ENCODE measurements around the gene NKAP.

DNA sequence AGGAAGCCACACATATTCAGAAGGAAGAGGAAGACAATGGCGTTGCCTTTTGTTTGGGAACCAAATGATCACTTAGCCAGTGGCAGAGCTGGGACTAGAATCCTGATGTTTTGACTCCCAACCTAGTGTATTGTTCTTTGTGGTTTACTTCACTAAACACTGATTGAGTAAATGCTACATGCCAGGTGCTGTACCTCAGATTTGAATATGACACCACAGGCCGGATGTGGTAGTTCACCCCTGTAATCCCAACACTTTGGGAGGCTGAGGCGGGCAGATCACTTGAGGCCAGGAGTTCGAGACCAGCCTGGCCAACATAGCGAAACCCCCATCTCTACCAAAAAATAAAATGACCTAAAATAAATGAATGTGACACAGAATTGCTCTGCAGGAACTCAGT is 63.5 kb downstream of the NKAP start:
- TF ChIP-seq POLR2AphosphoS5 (IDR thresholded peaks at IDR 0.05), result no peak
- TF ChIP-seq, protein P1, sequence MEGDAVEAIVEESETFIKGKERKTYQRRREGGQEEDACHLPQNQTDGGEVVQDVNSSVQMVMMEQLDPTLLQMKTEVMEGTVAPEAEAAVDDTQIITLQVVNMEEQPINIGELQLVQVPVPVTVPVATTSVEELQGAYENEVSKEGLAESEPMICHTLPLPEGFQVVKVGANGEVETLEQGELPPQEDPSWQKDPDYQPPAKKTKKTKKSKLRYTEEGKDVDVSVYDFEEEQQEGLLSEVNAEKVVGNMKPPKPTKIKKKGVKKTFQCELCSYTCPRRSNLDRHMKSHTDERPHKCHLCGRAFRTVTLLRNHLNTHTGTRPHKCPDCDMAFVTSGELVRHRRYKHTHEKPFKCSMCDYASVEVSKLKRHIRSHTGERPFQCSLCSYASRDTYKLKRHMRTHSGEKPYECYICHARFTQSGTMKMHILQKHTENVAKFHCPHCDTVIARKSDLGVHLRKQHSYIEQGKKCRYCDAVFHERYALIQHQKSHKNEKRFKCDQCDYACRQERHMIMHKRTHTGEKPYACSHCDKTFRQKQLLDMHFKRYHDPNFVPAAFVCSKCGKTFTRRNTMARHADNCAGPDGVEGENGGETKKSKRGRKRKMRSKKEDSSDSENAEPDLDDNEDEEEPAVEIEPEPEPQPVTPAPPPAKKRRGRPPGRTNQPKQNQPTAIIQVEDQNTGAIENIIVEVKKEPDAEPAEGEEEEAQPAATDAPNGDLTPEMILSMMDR (IDR thresholded peaks at IDR 0.05), result no peak
- no peak for TF ChIP-seq POLR2A (IDR thresholded peaks at IDR 0.05)
- no peak for TF ChIP-seq EP300 (IDR thresholded peaks at IDR 0.05)

Measured in gastroesophageal sphincter (tissue), 3 donors.